CD14-positive monocyte (primary cell): ENCODE measurements around the gene PEAK1. TPM values are rescaled to one million over a fixed set of nuclear protein-coding genes. Genes with fewer than 3 reads are reported as not detected.

Experiments used
- DNase-seq, 3 donors: peaks; one replicate each; pipeline ENCODE4 v3.0.0-alpha.2; 2011 to 2022
- H2AFZ ChIP-seq: 2 replicates; pipeline ENCODE4 v1.6.0; 2012; ENCODE audit warnings: mild to moderate bottlenecking, low read depth, low read length, inconsistent platforms; ENCODE audit not compliant: insufficient read depth, poor library complexity, severe bottlenecking
- H3K27ac ChIP-seq, 2 donors: 1 replicate in 1 of 2; 2 replicates in 1 of 2; pipeline ENCODE4 v1.5.1; 2012 to 2013; ENCODE audit warnings: low read length in 2 of 2, control low read depth in 1 of 2, inconsistent platforms in 1 of 2, low read depth in 1 of 2, mild to moderate bottlenecking in 1 of 2
- H3K27me3 ChIP-seq, 2 donors: one replicate each; pipeline versions ENCODE4 v1.6.0 to v1.6.1; 2011 to 2013; ENCODE audit warnings: low read length in 2 of 2; ENCODE audit not compliant: control insufficient read depth in 2 of 2, insufficient read depth in 2 of 2
- H3K36me3 ChIP-seq, 2 donors: replicated peaks in 1 of 2; 1 replicate in 1 of 2; 2 replicates in 1 of 2; pipeline versions ENCODE4 v1.5.1 to v1.6.1; 2012 to 2013; ENCODE audit warnings: low read length in 2 of 2, control low read depth in 1 of 2, inconsistent platforms in 1 of 2, mild to moderate bottlenecking in 1 of 2; ENCODE audit not compliant: insufficient read depth in 2 of 2, control insufficient read depth in 1 of 2
- H3K4me1 ChIP-seq, 2 donors: 1 replicate in 1 of 2; 2 replicates in 1 of 2; pipeline versions ENCODE4 v1.5.1 to v1.6.1; 2012 to 2013; ENCODE audit warnings: low read length in 2 of 2, control low read depth in 1 of 2, inconsistent platforms in 1 of 2, mild to moderate bottlenecking in 1 of 2, moderate library complexity in 1 of 2; ENCODE audit not compliant: insufficient read depth in 2 of 2, control insufficient read depth in 1 of 2
- H3K4me2 ChIP-seq: replicated peaks from 2 replicates; pipeline ENCODE3; 2012; ENCODE audit warnings: low read length, moderate library complexity, mild to moderate bottlenecking; ENCODE audit not compliant: poor library complexity, severe bottlenecking; ENCODE audit errors: extremely low read depth
- H3K4me3 ChIP-seq, 3 experiments: fragments of 200-600 bp in 1 of 3; sonication (generic) in 1 of 3; replicated peaks in 1 of 3; 1 replicate in 2 of 3; 2 replicates in 1 of 3; pipeline ENCODE4 v1.5.1; 2011 to 2013; ENCODE audit warnings: low read length in 3 of 3, mild to moderate bottlenecking in 3 of 3, control low read depth in 2 of 3, low read depth in 2 of 3, inconsistent platforms in 1 of 3, moderate library complexity in 1 of 3
- H3K79me2 ChIP-seq: 2 replicates; pipeline ENCODE4 v1.6.0; 2012; ENCODE audit warnings: mild to moderate bottlenecking, control low read depth, inconsistent platforms, low read length, moderate library complexity; ENCODE audit not compliant: insufficient read depth
- H3K9ac ChIP-seq: 2 replicates; pipeline ENCODE4 v1.6.0; 2017; ENCODE audit warnings: low read length, mild to moderate bottlenecking; ENCODE audit not compliant: insufficient read depth, poor library complexity, severe bottlenecking
- H3K9me3 ChIP-seq, 2 donors: replicated peaks in 1 of 2; 1 replicate in 1 of 2; 2 replicates in 1 of 2; pipeline versions ENCODE4 v1.5.1 to v1.6.1; 2012 to 2013; ENCODE audit warnings: low read length in 2 of 2, control low read depth in 1 of 2; ENCODE audit not compliant: control insufficient read depth in 1 of 2, insufficient read depth in 1 of 2
- H4K20me1 ChIP-seq: 2 replicates; pipeline ENCODE4 v1.6.0; 2012; ENCODE audit warnings: mild to moderate bottlenecking, low read length, control low read depth, moderate library complexity; ENCODE audit not compliant: insufficient read depth
- H3K27ac Mint-ChIP-seq, 7 donors: one replicate each; pipeline ENCODE4 v1.8.0; 2020; ENCODE audit warnings: mild to moderate bottlenecking in 7 of 7, mixed read lengths in 7 of 7, moderate library complexity in 6 of 7, inconsistent platforms in 2 of 7
- H3K27me3 Mint-ChIP-seq, 3 donors: one replicate each; pipeline ENCODE4 v1.8.0; 2021 to 2022; ENCODE audit warnings: low read depth in 3 of 3, mild to moderate bottlenecking in 3 of 3, mixed read lengths in 3 of 3, moderate library complexity in 3 of 3, inconsistent platforms in 1 of 3
- H3K36me3 Mint-ChIP-seq, 2 donors: one replicate each; pipeline ENCODE4 v1.8.0; 2020; ENCODE audit warnings: mixed read lengths in 2 of 2, inconsistent platforms in 1 of 2, mild to moderate bottlenecking in 1 of 2
- H3K4me1 Mint-ChIP-seq: one replicate; pipeline ENCODE4 v1.8.0; 2020; ENCODE audit warnings: mild to moderate bottlenecking, mixed read lengths
- H3K4me3 Mint-ChIP-seq, 2 donors: one replicate each; pipeline ENCODE4 v1.8.0; 2020; ENCODE audit warnings: mild to moderate bottlenecking in 2 of 2, mixed read lengths in 2 of 2, moderate library complexity in 1 of 2
- H3K9me3 Mint-ChIP-seq, 7 donors: one replicate each; pipeline ENCODE4 v1.8.0; 2020 to 2022; ENCODE audit warnings: mixed read lengths in 7 of 7, mild to moderate bottlenecking in 6 of 7, moderate library complexity in 6 of 7, inconsistent platforms in 2 of 7
- WGBS: methylation state at CpG from one replicate; pipeline ENCODE4 v1.1.5; 2013; ENCODE audit warnings: missing lambda C conversion rate; ENCODE audit not compliant: insufficient coverage; 5-methylcytosine and 5-hydroxymethylcytosine counted together
- intact Hi-C, 2 donors: fragments of 100-400 bp; cut with micrococcal nuclease; formaldehyde crosslinking; loops; one replicate each; pipeline versions ENCODE4 v1.15.0 to v1.15.1; 2023
- polyA plus RNA-seq, 3 donors: library from polyadenylated mRNA; depleted of rRNA in 1 of 3; unstranded in 2 of 3; stranded (reverse) in 1 of 3; fragments of 300-500 nt in 2 of 3; fragments of >200 nt in 1 of 3; fragmentation: Illumina TruSeq in 2 of 3; gene quantifications; 1 replicate in 2 of 3; 2 replicates in 1 of 3; pipeline ENCODE4 v1.2.3, GENCODE V29; 2012 to 2021
- TF ChIP-seq, protein P1 (sequence below): fragments of 200-600 bp; IDR thresholded peaks from one replicate; pipeline ENCODE4 v1.8.0; 2022; ENCODE audit warnings: antibody characterized with exemption, mild to moderate bottlenecking

The PEAK1 gene
- polyA plus RNA-seq, 3 donors, result 0.85 to 8.7 (median 1.1) TPM

DNA sequence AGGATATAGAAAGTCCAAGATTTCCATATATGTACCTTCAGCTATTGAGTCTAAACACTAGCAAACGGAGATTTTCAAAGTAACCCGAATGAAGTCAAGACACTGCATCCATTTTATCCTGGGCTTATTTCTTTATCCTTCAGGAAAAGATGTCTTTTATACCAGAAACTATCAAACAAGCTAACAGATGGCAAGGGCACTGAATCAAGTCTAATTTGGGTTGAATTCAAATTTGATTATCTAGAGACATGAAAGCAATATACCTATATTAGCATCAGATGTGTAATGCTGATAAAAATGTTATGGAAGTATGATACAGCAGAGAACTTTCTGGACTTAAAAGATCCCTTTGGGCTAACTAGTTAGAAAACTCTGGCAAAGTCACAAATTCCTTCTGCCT, 210.7 kb downstream of the PEAK1 start:
- H4K20me1 ChIP-seq, result no peaks in the 10 kb centered on the region
- Mint-ChIP-seq H3K36me3 (peaks cover 0 to 3% of the 10 kb centered on the region in 2 donors), H3K4me3 (no peak overlapping the region), H3K4me1 (no peaks in the 10 kb centered on the region), H3K9me3 (peaks cover under 1 to 3% (median 1%) of the 10 kb centered on the region in 7 donors), H3K27me3 (no peaks in the 10 kb centered on the region), H3K27ac (no peak overlapping the region)
- no peak overlapping the region for H3K4me3 ChIP-seq
- no peaks in the 10 kb centered on the region for H3K27me3 ChIP-seq
- no peak overlapping the region for H3K4me2 ChIP-seq
- no peaks in the 10 kb centered on the region for H3K79me2 ChIP-seq
- intact Hi-C loops, result no loop called here
- H3K9ac ChIP-seq, result no peak overlapping the region
- H2AFZ ChIP-seq, result no peak overlapping the region
- no peak for DNase-seq
- no peaks in the 10 kb centered on the region for H3K36me3 ChIP-seq
- H3K4me1 ChIP-seq, result no peaks in the 10 kb centered on the region
- H3K27ac ChIP-seq, result no peak overlapping the region
- no CpG with 5 or more reads among the region's 2 CpGs for WGBS
- TF ChIP-seq, protein P1, sequence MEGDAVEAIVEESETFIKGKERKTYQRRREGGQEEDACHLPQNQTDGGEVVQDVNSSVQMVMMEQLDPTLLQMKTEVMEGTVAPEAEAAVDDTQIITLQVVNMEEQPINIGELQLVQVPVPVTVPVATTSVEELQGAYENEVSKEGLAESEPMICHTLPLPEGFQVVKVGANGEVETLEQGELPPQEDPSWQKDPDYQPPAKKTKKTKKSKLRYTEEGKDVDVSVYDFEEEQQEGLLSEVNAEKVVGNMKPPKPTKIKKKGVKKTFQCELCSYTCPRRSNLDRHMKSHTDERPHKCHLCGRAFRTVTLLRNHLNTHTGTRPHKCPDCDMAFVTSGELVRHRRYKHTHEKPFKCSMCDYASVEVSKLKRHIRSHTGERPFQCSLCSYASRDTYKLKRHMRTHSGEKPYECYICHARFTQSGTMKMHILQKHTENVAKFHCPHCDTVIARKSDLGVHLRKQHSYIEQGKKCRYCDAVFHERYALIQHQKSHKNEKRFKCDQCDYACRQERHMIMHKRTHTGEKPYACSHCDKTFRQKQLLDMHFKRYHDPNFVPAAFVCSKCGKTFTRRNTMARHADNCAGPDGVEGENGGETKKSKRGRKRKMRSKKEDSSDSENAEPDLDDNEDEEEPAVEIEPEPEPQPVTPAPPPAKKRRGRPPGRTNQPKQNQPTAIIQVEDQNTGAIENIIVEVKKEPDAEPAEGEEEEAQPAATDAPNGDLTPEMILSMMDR, result no peak
- no peaks in the 10 kb centered on the region for H3K9me3 ChIP-seq

DNA sequence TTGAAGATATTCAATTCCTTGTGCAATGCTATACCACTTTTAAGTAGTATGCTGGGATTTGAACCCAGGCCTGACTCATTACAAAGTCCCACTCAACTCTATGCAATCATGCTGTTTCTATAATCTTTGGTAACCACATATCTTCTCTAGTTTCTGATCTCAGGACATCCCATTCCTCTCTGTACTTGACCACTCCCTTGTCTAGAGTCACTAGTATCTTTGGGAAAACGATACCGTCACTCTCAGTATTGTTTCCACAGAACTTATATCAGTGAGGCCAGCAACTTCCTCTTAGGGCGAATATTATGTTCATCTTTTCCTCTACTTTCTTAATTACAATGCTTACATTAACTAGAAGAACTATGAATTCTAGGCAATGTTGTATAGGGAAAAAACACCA, 211.7 kb downstream of the PEAK1 start:
- H3K4me3 Mint-ChIP-seq, result no peak overlapping the region
- peaks cover 0 to 3% (median 0%) of the 10 kb centered on the region in 7 donors for H3K9me3 Mint-ChIP-seq
- Histone ChIP-seq H3K9me3 (no peaks in the 10 kb centered on the region), H3K27me3 (no peaks in the 10 kb centered on the region), H4K20me1 (no peaks in the 10 kb centered on the region), H3K79me2 (no peaks in the 10 kb centered on the region), H3K36me3 (no peaks in the 10 kb centered on the region), H3K4me3 (no peak overlapping the region), H3K9ac (no peak overlapping the region), H2AFZ (no peak overlapping the region), H3K4me2 (no peak overlapping the region), H3K27ac (no peak overlapping the region), H3K4me1 (no peaks in the 10 kb centered on the region)
- H3K27ac Mint-ChIP-seq, result no peak overlapping the region
- intact Hi-C loops, result no loop called here
- H3K36me3 Mint-ChIP-seq, result no peaks in the 10 kb centered on the region
- H3K27me3 Mint-ChIP-seq, result no peaks in the 10 kb centered on the region
- WGBS, result no CpG with 5 or more reads among the region's 3 CpGs
- no peaks in the 10 kb centered on the region for H3K4me1 Mint-ChIP-seq
- TF ChIP-seq, protein P1, result no peak
- no peak for DNase-seq
